ENCODE results near the gene AKAP6.
"Not testable (repeated sequence)": the region's sequence is repeated elsewhere in the genome, so short reads cannot be mapped to it uniquely, and the experiment has no call there.

The AKAP6 gene

DNA sequence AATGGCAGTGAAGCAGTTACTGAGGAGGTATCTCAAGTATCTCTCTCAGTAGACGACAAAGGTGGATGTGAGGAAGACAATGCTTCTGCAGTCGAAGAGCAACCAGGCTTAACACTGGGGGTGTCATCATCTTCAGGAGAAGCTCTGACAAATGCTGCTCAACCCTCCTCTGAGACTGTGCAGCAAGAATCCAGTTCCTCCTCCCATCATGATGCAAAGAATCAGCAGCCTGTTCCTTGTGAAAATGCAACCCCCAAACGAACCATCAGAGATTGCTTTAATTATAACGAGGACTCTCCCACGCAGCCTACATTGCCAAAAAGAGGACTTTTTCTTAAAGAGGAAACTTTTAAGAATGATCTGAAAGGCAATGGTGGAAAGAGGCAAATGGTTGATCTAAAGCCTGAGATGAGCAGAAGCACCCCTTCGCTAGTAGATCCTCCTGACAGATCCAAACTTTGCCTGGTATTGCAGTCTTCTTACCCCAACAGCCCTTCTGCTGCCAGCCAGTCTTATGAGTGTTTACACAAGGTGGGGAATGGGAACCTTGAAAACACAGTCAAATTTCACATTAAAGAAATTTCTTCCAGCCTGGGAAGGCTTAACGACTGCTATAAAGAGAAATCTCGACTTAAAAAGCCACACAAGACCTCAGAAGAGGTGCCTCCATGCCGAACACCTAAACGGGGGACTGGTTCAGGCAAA is 216.6 kb downstream of the AKAP6 start:
- no peak for DNase-seq

DNA sequence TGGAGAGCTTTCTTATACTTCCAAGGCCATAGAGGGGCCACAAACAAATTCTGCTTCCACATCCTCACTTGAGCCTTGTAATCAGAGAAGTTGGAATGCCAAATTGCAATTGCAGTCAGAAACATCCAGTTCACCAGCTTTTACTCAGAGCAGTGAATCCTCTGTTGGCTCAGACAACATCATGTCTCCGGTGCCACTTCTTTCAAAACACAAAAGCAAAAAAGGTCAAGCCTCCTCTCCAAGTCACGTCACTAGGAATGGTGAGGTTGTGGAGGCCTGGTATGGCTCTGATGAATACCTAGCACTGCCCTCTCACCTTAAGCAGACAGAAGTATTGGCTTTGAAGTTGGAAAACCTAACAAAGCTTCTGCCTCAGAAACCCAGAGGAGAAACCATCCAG is 217.1 kb downstream of the AKAP6 start:
- DNase-seq, result no peak

DNA sequence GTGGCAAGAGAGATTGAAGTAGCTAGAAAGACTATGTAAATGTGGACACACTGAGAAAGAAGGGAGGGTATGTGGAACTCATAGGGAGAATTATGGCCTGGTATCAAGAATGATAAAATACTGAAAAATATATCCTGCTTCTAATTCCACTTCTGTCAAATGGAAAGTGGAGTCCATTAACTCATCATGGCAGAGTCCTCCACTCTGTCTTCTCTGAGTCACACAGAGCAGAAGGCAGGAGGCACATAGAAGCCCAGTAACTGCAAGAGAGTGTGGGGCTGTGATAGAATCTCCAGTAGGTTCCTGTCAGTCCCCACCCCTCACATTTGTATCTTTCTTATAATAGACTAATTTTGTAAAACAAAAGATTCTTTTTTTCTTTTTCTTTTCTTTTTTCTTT is 223.7 kb downstream of the AKAP6 start:
- no peak for DNase-seq

DNA sequence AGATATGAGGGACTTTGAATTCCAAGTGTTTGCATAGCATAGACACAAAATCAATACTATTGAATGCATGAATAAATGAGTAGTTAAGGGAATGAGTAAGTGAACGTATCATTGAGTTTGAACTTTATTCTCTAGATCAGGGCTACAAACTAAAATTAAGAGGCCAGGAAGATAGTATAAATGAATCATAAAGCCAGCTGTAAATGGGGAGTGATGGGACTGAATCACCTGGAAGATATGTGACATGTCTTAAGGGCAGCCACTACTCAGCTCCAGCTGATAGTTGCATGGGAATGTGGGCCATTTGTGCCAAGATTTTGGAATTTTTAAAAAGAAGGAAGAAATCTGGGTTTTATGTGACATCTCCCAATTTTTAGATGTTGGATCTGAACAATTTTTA is 229.9 kb downstream of the AKAP6 start:
- peak; percentile 54 for DNase-seq

DNA sequence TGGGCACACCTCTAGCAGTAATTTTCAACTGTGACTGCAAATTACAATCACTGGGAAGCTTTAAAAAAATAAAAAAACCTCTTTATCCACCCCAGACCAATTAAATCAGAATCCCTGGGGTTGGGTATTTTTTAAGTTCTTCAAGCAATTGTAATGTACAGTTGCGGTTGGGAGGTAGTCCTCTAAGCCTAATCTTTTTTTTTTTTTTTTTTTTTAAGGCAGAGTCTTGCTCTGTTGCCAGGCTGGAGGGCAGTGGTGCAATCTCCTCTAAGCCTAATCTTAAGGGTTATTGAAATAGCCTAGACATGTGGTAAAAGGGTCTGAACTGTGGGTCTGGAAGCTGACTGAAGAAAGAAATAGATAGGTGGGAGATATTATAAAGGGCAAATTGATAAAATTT is 230.5 kb downstream of the AKAP6 start:
- peak; percentile 22 for DNase-seq

DNA sequence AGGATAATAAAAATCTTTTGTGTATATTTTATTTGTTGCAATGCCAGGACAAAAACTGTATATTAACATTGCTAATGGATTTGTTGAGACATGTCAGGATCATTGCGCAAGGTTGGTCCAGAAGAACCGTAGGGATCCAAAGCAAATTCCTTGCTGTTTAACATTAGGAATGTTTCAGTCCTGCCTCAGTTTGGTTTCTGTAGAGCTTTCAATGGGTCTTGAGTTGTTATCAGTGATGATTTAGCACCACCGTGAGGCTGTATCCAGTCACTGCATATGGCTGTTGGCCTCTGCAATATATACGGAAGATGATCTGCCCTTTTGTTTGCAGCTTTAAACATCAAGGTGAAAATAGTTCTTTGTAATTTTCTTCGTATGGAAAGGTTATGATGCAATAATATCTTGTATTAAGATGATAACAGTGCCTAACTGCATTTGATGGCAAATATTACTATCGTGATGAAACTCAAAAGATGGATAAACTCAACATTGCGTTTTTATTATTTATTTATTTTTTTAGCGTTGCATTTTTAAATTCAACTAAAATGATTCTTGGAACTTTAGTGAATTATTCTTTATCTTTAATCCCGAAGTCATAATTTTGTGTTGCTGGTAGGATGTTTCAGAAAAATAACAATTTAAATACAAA is 231.2 kb downstream of the AKAP6 start:
- DNase-seq, result peak; percentile 80

DNA sequence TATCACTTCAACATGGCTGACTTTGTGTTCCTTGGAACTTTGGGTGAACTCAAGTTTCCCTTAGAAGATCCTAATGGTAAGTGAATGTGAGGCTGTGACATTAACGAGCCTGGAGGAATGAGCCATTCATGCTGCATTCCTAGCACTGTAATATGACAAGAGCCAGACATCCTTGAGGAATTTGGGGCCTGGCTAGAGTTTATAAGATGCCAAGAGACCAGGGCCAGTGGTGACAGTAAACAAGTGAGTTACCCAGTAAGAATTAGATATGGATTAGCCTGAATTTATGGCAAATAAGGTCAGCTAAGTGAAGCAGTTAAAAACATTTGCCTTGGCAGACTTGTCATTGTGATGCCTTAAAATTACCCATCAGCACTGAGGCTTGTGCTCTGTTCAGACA is 232.4 kb downstream of the AKAP6 start:
- DNase-seq, result peak; percentile 91

DNA sequence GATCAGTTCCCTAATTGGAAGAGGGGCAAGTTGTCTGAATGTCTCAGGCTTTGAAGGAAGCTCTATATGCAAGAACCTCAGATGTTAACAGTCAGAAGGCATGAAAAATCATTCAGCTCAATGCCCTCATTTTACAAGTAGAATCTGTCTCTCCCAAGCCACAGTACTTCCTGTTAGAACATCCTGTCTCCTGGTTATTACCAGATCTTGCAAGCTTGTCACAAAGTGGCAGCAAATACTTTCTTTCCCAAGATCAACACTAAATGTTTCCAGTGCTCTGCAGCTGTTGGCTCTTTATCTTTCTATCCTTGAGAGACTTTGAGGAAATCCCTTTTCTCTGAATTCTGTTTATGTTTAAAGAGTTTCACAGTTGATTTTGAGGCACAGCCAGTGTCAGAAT is 235.5 kb downstream of the AKAP6 start:
- DNase-seq, result peak; percentile 41

DNA sequence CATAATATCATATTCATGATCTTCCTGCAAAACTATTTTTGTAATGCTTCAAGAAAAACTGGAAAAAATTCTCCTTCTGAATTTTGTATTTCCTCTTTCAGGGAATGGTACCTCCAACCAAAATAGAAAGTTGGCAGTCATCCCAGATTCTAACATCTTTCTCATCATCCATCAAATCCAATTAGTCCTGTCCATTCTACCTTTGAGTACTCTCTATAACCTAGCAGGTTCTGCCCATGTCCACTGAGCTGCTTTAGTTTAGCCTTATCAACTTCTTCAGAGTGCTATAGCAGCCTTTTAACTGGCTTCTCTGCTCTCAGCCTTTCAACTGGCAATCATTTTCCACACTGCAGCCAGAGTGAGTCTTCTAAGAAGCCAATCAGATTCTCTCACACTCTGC is 236.2 kb downstream of the AKAP6 start:
- peak; percentile 29 for DNase-seq

DNA sequence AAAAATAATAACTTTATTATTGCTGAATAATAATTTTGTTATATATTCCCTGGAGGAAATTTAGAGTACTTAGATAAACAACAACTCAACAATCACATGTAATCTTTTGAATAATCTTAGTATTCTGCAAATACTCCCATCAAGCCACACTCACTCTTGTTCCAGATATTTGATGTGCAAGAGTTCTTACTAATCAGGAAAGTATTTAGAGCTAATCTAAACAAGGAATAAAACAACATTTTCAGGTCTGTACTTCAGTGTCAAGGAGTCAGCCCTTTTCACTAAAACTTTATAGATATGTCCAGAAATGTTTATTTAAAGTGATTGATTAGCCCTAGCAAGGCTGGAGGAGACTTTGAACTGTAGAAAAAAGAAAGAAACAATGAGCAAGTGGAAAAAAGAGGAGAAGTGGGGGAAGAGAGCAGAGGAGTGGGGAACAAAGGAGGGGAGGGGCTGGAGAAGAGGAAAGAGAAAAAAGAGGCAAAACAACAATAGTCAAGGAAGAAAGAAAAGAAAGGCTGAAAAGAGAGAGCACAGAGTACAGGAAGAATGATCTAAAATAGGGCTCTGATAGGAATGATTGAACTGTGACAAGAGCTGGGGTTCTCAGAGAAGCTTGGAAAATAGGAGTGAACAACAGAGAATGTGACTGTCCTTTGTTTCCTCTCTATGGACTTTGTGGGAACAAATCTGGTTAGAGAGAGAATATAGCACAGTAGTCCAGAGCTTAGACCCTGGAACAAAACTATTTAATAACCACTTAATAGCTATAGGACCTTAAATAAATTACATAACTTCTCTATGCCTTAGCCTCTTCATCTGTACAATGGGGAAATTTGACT is 238.7 kb downstream of the AKAP6 start:
- DNase-seq, result peak; percentile 52

DNA sequence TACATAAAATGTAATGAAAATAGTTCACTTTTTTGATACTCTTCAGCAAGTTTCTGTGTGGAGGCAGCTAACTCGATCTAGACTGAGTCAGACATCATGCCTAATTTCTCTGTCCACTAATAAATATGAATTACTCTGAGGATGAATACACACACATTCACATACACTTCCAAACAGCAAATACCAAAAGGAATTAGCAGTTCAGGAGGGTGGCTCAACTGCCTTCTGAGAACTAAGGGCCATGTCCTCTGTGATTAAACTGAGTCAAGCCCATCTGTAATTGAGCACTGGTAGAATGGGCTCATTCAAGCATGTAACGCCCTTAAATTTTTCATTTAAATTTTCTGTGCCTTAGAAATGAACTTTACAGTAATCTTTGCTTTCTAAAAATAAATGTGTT is 242.5 kb downstream of the AKAP6 start:
- no peak for DNase-seq

DNA sequence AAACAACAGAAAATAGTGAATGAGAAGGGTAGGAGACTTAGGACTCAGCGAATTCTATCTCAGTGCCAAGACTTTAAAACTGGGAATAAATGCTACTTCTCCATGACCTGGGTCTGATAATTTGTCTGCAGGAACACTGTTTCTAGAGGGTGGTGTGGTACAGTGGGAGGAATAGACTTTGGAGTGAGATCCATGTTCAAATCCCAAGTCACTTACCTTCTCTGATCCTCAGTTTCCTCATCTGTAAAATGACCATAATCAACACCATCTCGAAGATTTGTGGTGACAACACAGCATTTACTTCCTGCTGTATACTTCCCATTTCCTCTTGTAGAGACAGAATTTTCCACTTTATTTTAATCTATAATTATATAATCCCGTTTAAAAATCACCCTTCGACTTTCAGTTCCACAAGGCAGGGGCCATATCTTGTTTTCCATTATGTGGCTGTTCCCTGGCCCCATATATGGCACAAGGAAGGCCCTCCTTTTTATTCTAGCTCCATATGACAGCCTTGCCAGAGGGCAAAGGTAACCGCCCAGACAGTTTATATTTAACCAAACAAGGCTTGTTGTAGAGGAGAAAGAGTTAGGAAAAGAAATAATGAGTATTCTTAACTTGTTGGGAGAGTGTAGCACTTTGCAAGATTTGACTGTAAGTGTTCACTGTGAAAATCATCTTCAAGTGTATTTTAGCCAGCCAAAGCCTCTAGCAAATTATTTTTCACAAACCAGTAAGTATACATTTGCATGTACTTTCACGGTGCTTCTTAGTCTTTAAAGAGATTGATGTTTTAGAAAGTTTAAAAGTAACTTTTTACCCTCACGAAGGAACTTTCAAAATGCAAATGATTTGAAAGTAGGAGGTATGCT is 243.1 kb downstream of the AKAP6 start:
- DNase-seq, result no peak

DNA sequence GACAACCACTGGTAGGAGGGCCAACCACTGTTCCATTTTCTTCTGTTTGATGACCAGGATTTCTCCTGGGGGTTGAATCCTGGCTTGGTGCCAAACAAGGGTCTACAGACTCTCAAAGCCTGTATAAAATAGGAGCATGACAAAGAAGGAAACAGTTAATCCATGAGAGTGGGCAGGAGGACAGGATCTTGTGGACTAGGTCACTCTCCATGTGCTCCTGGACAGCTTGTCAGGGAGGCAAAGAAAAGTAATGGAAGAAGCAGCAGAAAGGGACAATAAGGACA is 243.7 kb downstream of the AKAP6 start:
- DNase-seq, result no peak

DNA sequence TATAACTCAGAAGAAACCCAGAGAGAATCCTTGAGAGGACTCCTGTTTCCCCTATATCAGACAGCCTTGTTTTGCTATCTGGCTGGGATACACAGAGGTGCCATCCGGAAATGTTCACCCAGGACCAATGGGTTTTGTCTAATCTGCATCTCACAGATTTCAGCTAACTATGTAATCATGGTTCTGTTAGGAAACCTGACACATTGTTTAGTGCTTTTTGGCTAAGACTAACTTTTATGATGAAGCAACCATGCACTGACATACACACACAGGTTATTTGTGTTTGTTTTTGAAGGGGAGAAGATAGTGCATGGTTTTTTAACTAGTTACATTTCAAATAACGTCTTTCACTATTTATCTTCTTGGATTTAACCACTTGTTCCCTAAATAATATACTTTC is 245.2 kb downstream of the AKAP6 start:
- DNase-seq, result no peak

DNA sequence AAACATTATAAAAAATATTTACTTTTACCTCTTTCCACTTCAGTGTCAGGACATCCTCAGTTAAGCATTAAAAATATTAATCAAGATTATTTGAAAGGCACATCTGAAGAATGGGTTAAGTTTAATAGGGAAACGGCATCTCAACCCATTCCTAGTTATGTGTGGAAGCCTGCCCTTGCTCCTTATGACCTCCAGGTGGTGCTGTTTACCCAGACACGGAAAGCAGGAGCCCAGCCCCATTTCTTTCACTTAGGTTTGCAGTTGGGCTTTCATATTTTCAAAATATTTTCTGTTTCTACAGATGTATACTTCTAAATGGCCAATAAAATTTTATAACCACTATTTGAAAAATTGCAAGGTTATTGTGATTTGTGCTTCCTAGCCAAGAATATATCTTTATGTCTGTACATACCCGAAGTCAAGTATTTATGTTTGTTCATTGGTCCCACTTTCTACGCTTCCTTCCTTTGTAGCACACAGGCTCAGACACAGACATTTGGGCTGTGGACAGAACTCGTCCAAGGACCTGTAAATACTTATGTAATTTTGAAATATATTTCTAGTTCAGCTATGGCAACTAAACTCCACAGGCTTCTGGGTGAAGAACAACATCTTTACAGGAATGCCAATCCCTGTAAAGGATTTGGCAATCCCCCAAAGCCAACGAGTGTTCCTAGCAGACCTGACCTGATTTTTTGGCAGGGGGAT is 247.1 kb downstream of the AKAP6 start:
- DNase-seq, result peak; percentile 64

DNA sequence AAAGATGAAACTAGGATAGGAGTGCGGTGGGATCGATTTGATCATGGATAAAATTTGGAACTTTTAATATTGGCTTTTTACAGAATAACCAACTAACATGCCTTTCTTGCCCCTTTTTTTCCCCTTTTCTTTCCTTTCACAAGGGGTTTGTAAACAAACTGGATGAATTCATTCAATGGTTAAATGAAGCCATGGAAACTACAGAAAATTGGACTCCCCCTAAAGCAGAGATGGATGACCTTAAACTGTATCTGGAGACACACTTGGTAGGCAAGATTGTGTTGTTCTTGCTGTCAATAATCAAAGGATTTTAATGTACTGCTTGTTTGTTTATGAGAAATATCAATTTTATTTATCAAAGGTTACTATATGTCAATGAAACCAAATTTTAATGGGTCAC is 247.9 kb downstream of the AKAP6 start:
- no peak for DNase-seq

DNA sequence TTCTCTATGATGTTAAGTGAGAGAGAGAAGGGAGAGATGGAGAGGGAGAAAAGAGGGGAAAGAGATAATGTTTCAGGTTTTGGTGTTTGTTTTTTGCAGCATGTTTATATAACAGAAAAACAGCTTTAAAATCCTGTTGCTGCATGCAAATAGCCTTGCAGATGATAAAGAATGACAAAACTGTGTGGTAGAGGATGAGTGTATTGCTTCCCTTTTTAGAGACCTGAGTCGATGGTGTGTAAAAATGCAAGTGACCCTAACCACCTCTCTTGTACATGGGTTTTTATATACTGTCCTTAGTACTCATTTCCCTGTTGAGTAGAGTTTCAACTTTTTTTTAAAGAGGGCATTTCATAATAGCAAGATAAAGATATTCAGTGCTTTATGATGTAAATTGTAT is 249.1 kb downstream of the AKAP6 start:
- no peak for DNase-seq

DNA sequence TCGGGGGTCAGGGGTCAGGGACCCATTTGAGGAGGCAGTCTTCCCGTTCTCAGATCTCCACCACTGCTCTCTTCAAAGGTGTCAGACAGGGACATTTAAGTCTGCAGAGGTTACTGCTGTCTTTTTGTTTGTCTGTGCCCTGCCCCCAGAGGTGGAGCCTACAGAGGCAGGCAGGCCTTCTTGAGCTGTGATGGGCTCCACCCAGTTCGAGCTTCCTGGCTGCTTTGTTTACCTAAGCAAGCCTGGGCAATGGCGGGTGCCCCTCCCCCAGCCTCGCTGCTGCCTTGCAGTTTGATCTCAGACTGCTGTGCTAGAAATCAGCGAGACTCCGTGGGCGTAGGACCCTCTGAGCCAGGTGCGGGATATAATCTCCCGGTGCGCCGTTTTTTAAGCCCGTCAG is 254.3 kb downstream of the AKAP6 start:
- DNase-seq, result not testable (repeated sequence)

DNA sequence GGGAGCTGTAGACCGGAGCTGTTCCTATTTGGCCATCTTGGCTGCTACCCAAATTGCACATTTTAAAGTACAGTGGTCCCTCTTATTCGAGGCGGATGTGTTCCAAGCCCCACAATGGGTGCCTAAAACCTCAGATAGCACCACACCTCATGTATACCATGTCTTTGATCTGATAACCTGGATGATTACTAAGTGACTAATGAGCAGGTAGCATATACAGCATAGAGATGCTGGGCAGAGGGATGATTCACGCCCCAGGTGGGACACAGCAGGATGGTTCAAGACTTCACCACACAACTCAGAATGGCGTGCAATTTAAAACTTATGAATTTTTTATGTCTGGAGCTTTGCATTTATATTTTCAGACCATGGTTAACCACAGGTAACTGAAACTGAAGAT is 255.0 kb downstream of the AKAP6 start:
- DNase-seq, result no peak

DNA sequence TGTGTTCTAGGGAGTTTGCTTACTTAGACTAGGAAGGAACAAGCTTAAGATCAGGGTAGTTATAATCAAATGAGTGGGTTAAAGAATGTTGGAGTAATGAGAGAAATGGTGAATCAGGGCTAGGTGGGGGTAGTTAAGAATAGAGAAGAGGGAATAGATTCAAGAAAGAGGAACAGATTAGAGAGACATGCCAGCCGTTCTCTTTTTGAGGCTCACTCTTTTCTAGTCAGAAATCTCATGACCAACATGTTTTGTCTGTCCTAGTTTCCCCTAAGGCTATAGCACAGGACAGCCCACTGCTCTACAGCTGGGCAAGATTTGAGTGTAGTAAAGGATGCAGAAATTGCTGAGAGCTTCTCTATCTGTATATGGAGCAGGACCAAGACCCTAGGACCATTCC is 258.4 kb downstream of the AKAP6 start:
- DNase-seq, result no peak

DNA sequence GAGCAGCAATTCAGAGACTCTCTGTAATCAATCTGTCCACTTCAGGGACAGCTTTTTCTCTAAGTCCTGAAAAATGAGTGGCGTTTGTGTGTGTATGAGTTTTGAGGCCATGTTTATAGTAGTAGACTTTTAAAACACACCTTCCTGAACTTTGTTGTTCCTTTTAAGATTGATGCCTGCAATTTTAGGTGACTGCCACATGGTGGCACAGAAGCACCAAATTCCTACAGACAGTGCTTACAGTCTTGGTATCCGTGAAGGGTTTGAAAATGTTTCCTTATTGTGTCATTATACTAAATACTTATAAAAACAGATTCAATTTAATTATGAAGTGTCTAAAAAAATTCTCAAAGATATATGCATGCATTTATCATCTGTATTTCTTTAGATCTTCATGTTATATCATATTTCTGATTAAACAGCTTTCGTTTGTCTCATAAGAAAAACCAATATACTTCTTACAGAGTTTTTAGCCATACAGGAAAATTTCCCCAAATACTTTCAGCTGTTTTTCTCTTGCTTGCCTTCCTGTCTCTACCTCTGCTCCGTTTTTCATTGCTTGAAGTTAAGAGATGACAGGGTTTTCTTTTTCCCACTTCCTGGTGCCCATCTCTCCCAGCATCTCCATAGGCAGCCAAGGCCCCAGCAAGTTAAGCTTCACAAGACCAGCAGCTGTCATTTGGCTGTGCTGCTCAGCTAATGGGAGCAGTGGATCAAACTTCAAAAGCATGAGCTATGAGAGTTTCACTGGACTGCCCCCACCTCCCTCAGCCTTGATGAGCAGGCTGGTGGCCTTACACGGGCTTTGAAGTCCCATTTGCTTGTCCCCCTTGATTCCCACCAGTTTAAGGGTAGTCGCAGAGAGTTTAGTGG is 259.6 kb downstream of the AKAP6 start:
- peak; percentile 64 for DNase-seq

DNA sequence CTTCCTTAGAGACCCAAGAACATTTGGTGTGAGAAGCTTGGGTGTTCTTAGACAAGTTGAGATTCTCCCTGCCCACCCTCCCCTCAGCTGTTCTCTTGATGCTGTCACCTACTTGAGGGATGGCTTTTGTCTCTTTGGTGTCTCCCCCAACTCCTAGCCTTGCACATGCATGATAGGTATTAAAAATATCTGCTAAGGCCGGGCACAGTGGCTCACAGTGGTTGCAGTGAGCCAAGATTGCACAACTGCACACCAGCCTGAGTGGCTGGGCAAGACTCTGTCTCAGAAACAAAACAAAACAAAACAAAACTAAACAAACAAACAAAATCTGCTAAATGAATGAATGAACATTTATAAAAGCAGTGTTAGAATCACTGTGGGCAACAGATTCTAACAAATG is 261.1 kb downstream of the AKAP6 start:
- no peak for DNase-seq
